ENCODE data around the gene DDIAS. TPM values are rescaled to one million over a fixed set of nuclear protein-coding genes. Genes with fewer than 3 reads are reported as not detected.

DDIAS gene
- total RNA-seq, 1 donor, result 5.6 TPM

GRCh38 chr11:82924522-82925224 lies 23.1 kb downstream of the DDIAS start:
- H3K4me3 ChIP-seq (ENCODE audit: low read depth, low read length), result no peak overlapping the region
- DNase-seq (ENCODE audit: low read depth), result no peak
- no peak for TF ChIP-seq CTCF (IDR thresholded peaks at IDR 0.05; ENCODE audit: insufficient read depth, low read depth, low read length)

DNA sequence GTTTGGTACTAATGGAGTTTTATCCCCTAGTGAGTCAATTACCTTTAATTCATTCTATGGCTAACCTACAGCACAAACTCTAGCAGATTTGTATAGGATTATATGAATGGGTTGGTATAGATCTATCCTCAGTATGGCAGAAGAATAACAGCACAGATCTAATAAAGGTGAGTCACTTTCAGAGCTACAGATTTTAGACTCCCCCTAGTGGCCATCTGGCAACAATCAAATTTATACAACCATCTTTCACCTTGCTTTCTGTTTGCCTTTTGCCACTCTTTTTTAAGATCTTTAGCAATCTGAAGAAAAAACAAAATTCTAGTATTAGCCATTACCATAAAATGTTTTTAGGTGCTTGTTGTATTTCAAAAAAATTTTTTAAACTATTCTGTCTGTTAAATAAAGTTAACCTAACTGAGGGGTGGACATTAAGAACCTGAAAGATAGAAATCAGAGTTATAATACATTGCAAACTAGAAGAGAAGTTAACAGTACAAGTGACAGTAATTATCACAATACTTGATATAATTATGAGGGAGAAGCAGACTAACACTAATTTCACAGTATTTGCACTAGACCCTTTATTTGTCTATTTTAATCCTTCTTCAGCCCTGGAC lies 25.8 kb downstream of the DDIAS start:
- TF ChIP-seq CTCF (IDR thresholded peaks at IDR 0.05; ENCODE audit: insufficient read depth, low read depth, low read length), result peak; percentile 77
- no peak overlapping the region for H3K4me3 ChIP-seq (ENCODE audit: low read depth, low read length)
- DNase-seq (ENCODE audit: low read depth), result peak; percentile 69

- no peak overlapping the region for H3K4me3 ChIP-seq (ENCODE audit: low read depth, low read length)
- DNase-seq (ENCODE audit: low read depth), result no peak
- TF ChIP-seq CTCF (IDR thresholded peaks at IDR 0.05; ENCODE audit: insufficient read depth, low read depth, low read length), result no peak
Observed at GRCh38 chr11:82929121-82929520, 27.6 kb downstream of the DDIAS start.

DNA sequence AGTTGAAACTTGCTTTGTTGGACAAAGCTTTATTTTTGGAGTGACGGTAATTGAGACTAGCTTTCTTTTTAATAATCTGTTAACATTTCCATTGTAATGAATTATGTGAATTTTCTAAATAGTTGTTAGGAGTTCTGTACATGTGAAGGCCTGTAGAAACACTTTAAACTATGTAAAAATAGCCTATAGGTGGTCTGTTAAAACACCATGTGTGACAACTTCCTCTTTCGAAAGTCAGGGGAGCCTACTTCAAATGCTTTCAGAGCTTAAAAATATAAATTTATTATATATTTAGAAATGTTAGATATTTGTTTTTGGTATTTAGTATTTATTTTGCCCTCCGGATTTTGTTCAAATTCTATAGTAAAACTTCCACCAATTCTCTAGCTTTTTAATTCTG lies 28.7 kb downstream of the DDIAS start:
- no peak overlapping the region for H3K4me3 ChIP-seq (ENCODE audit: low read depth, low read length)
- DNase-seq (ENCODE audit: low read depth), result no peak
- TF ChIP-seq CTCF (IDR thresholded peaks at IDR 0.05; ENCODE audit: insufficient read depth, low read depth, low read length), result no peak

- no peak for TF ChIP-seq CTCF (IDR thresholded peaks at IDR 0.05; ENCODE audit: insufficient read depth, low read depth, low read length)
- H3K4me3 ChIP-seq (ENCODE audit: low read depth, low read length), result no peak overlapping the region
- DNase-seq (ENCODE audit: low read depth), result no peak
Observed at GRCh38 chr11:82930734-82931133, 29.2 kb downstream of the DDIAS start.

- DNase-seq (ENCODE audit: low read depth), result no peak
- H3K4me3 ChIP-seq (ENCODE audit: low read depth, low read length), result no peak overlapping the region
- no peak for TF ChIP-seq CTCF (IDR thresholded peaks at IDR 0.05; ENCODE audit: insufficient read depth, low read depth, low read length)
Observed at GRCh38 chr11:82932564-82932963, 31.0 kb downstream of the DDIAS start.

All from fibroblast of villous mesenchyme (primary cell).